ENCODE measurements around the gene LYRM4.

DNA sequence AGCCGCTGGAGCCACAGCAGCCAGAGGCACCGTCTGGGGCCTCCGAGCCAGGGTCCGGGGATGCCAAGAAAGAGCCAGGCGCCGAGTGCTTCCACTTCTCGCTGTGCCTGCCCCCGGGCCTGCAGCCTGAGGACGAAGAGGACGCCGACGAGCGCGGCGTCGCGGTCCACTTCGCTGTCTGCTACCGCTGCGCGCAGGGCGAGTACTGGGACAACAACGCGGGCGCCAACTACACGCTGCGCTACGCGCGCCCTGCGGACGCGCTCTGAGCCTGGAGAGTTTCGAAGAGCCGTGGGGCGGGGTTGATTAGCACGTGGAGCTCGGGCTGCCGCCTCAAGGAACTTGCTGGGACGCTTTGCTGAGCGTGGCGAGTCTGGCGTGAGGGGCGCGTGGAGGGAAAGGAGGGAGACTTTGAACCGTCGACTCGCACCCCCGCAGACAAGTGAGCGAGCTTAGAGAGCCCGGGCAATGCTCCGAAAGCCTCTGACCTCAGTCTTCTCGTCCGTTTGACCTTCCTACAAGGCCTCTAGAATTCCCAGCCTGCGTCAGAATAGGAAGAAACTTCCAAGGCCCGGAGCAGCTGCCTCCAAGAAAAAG, 174.4 kb downstream of the LYRM4 start:
- TF ChIP-seq, protein P1, sequence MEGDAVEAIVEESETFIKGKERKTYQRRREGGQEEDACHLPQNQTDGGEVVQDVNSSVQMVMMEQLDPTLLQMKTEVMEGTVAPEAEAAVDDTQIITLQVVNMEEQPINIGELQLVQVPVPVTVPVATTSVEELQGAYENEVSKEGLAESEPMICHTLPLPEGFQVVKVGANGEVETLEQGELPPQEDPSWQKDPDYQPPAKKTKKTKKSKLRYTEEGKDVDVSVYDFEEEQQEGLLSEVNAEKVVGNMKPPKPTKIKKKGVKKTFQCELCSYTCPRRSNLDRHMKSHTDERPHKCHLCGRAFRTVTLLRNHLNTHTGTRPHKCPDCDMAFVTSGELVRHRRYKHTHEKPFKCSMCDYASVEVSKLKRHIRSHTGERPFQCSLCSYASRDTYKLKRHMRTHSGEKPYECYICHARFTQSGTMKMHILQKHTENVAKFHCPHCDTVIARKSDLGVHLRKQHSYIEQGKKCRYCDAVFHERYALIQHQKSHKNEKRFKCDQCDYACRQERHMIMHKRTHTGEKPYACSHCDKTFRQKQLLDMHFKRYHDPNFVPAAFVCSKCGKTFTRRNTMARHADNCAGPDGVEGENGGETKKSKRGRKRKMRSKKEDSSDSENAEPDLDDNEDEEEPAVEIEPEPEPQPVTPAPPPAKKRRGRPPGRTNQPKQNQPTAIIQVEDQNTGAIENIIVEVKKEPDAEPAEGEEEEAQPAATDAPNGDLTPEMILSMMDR (conservative IDR thresholded peaks at IDR 0.05 in 1 of 2, IDR thresholded peaks at IDR 0.05 in 1 of 2; ENCODE audit: low read depth in 1 of 2, low read length in 2 of 2) = no peak
- no peak for TF ChIP-seq EZH2 (IDR thresholded peaks at IDR 0.05; ENCODE audit: low read length, missing control alignments)
